Cardiac fibroblast (primary cell): ENCODE results near the gene DNAJC25.

ENCODE experiments used
- DNase-seq, 2 donors: peaks; one replicate each; pipeline versions ENCODE4 v3.0.0 to v3.0.0-alpha.2; 2010; ENCODE audit warnings: low read depth in 2 of 2
- H3K4me3 ChIP-seq, 2 donors: replicated peaks in 1 of 2; 1 replicate in 1 of 2; 2 replicates in 1 of 2; pipeline ENCODE4 v1.5.1; 2011; ENCODE audit warnings: low read depth in 2 of 2, low read length in 2 of 2, mild to moderate bottlenecking in 2 of 2, moderate library complexity in 1 of 2
- CTCF ChIP-seq: IDR thresholded peaks from one replicate; pipeline ENCODE4 v1.5.1; 2011; ENCODE audit warnings: low read depth, mild to moderate bottlenecking, low read length, inconsistent platforms

DNAJC25 gene

DNA sequence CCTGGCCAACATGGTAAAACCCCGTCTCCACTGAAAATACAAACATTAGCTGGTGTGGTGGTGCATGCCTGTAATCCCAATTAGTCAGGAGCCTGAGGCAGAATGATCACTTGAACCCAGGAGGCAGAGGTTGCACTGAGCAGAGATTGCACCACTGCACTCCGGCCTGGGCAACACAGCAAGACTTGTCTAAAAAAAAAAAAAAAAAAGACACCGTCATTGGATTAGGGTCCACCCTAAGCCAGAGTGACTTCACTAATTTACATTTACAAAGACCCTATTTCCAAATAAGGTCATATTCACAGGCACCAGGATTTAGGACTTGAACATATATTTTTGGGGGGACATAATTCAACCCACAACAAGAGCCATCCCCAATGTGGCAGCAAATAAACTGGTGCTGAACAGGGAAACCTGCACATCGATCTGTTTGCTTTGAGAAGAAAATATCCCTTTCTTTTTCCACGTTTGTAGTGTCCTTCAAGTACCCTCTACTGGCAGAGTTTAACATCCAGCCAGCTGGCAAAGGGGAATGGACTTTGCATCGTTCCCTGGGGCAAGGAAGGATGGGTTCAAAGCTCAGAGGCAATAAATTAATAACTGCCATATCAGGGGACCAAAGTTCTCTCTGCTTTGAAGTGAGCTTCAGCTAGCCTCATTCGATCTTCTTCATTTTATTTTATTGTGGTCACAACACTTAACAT is 3.7 kb upstream of the DNAJC25 start:
- DNase-seq = no peak
- TF ChIP-seq CTCF = no peak
- no peak overlapping the region for H3K4me3 ChIP-seq

DNA sequence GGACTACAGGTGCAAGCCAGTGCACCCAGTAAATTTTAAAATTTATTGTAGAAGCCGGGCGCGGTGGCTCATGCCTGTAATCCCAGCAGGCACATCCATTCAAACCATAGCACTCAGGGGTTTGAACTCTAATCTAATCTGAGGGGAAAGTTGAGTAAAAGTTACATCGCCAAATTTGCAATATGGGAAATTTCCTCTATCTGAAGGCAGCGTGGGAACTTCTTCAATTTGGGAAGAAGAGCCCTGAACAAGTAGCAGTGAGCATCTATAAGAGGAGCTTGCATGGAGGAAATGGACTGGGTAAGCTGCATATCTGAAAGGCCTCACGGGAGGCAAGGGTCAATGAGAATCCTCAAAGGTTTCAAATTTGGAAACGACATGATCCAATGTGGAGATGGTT is 2.7 kb upstream of the DNAJC25 start:
- H3K4me3 ChIP-seq = no peak overlapping the region
- no peak for TF ChIP-seq CTCF
- no peak for DNase-seq

GRCh38 chr9:111630182-111630963 is 761 bp upstream of the DNAJC25 start:
- no peak for DNase-seq
- H3K4me3 ChIP-seq = peak overlapping the region; percentile 90 to 92
- no peak for TF ChIP-seq CTCF

- H3K4me3 ChIP-seq = peak overlapping the region; percentile 90 to 92
Measured at GRCh38 chr9:111630964-111631213, 245 bp upstream of the DNAJC25 start.

GRCh38 chr9:111632060-111632459 is 926 bp downstream of the DNAJC25 start:
- H3K4me3 ChIP-seq = peak overlapping the region; percentile 90 to 92
- peak in 1 of 2 donors; percentile 22 for DNase-seq
- no peak for TF ChIP-seq CTCF

More at GRCh38 chr9:111630964-111631213, 245 bp upstream of the DNAJC25 start:
- no peak for TF ChIP-seq CTCF
- no peak for DNase-seq

- DNase-seq = no peak
- no peak for TF ChIP-seq CTCF
- H3K4me3 ChIP-seq = peak overlapping the region in 1 of 2 donors; percentile 90
Measured at GRCh38 chr9:111632695-111633388, 1.7 kb downstream of the DNAJC25 start.
